Breast epithelium (tissue), 3 donors: ENCODE results near the gene PTH1R.

Experiments
- POLR2A ChIP-seq: fragments of 450-650 bp; IDR thresholded peaks from one replicate; pipeline ENCODE4 v1.6.1; 2016; ENCODE audit warnings: antibody characterized with exemption, mild to moderate bottlenecking, moderate library complexity
- POLR2AphosphoS5 ChIP-seq, 3 donors: sonication (generic); formaldehyde crosslinking; IDR thresholded peaks; one replicate each; pipeline ENCODE4 v1.6.1; 2017; ENCODE audit warnings: antibody characterized with exemption in 3 of 3
- TF ChIP-seq, protein P1 (sequence below), 3 donors: fragments of 450-650 bp; IDR thresholded peaks; one replicate each; pipeline ENCODE4 v1.5.1; 2016 to 2017; ENCODE audit warnings: antibody characterized with exemption in 3 of 3, mild to moderate bottlenecking in 3 of 3, moderate library complexity in 3 of 3

- TF ChIP-seq, protein P1, sequence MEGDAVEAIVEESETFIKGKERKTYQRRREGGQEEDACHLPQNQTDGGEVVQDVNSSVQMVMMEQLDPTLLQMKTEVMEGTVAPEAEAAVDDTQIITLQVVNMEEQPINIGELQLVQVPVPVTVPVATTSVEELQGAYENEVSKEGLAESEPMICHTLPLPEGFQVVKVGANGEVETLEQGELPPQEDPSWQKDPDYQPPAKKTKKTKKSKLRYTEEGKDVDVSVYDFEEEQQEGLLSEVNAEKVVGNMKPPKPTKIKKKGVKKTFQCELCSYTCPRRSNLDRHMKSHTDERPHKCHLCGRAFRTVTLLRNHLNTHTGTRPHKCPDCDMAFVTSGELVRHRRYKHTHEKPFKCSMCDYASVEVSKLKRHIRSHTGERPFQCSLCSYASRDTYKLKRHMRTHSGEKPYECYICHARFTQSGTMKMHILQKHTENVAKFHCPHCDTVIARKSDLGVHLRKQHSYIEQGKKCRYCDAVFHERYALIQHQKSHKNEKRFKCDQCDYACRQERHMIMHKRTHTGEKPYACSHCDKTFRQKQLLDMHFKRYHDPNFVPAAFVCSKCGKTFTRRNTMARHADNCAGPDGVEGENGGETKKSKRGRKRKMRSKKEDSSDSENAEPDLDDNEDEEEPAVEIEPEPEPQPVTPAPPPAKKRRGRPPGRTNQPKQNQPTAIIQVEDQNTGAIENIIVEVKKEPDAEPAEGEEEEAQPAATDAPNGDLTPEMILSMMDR (IDR thresholded peaks at IDR 0.05), result no peak
- TF ChIP-seq POLR2A, result no peak
- TF ChIP-seq POLR2AphosphoS5 (IDR thresholded peaks at IDR 0.05), result no peak
Observed at GRCh38 chr3:46939578-46940445, 62.3 kb downstream of the PTH1R start.
